GM12892 (cell line): Measurements from ENCODE around the gene RPL10A.

Source experiments
- POLR2A ChIP-seq: IDR thresholded peaks from 2 replicates; pipeline ENCODE4 v1.6.1; 2011; ENCODE audit warnings: low read depth, low read length, control low read depth
- TAF1 ChIP-seq: IDR thresholded peaks from 2 replicates; pipeline ENCODE4 v1.6.1; 2011; ENCODE audit warnings: low read depth, mild to moderate bottlenecking, control low read depth, low read length, borderline replicate concordance

- no peak for TF ChIP-seq TAF1
- TF ChIP-seq POLR2A = no peak
These were observed 22.0 kb downstream of the RPL10A start for GRCh38 chr6:35489995-35490791.
